Uterus (tissue), 2 donors: Measurements from ENCODE around the gene SELENOM.

ENCODE experiments used
- POLR2A ChIP-seq, 2 donors: fragments of 450-650 bp; IDR thresholded peaks; one replicate each; pipeline ENCODE4 v1.6.1; 2016; ENCODE audit warnings: antibody characterized with exemption in 2 of 2, mild to moderate bottlenecking in 1 of 2, moderate library complexity in 1 of 2
- TF ChIP-seq, protein P1 (sequence below), 4 experiments: fragments of 200-600 bp in 2 of 4; fragments of 450-650 bp in 2 of 4; sonication (generic) in 2 of 4; IDR thresholded peaks; one replicate each; pipeline ENCODE4 v1.5.1; 2016 to 2019; ENCODE audit warnings: antibody characterized with exemption in 4 of 4, mild to moderate bottlenecking in 2 of 4, moderate library complexity in 1 of 4

- TF ChIP-seq, protein P1, sequence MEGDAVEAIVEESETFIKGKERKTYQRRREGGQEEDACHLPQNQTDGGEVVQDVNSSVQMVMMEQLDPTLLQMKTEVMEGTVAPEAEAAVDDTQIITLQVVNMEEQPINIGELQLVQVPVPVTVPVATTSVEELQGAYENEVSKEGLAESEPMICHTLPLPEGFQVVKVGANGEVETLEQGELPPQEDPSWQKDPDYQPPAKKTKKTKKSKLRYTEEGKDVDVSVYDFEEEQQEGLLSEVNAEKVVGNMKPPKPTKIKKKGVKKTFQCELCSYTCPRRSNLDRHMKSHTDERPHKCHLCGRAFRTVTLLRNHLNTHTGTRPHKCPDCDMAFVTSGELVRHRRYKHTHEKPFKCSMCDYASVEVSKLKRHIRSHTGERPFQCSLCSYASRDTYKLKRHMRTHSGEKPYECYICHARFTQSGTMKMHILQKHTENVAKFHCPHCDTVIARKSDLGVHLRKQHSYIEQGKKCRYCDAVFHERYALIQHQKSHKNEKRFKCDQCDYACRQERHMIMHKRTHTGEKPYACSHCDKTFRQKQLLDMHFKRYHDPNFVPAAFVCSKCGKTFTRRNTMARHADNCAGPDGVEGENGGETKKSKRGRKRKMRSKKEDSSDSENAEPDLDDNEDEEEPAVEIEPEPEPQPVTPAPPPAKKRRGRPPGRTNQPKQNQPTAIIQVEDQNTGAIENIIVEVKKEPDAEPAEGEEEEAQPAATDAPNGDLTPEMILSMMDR (IDR thresholded peaks at IDR 0.05): no peak
- no peak for TF ChIP-seq POLR2A (IDR thresholded peaks at IDR 0.05)
Measured at GRCh38 chr22:31097941-31098631, 9.3 kb downstream of the SELENOM start.
